Left kidney (tissue), 8 donors: ENCODE results near the gene ZNF318. TPM values are rescaled to one million over a fixed set of nuclear protein-coding genes. Genes with fewer than 3 reads are reported as not detected.
A peak's percentile ranks its signal among the peaks of the same experiment; 100 is the strongest.
"Not testable (repeated sequence)": the region's sequence is repeated elsewhere in the genome, so short reads cannot be mapped to it uniquely, and the experiment has no call there.

ENCODE experiments used
- DNase-seq: peaks from one replicate; pipeline ENCODE4 v3.0.0-alpha.2; 2013
- long read RNA-seq, 8 donors: transcript quantifications; one replicate each; lab custom pipeline, GENCODE V29; 2026
- polyA plus RNA-seq: library from polyadenylated mRNA; unstranded; fragments of 120-200 nt; gene quantifications from one replicate; pipeline ENCODE4 v1.2.1, GENCODE V29; 2013; ENCODE audit not compliant: insufficient read length

Gene ZNF318, protein sequence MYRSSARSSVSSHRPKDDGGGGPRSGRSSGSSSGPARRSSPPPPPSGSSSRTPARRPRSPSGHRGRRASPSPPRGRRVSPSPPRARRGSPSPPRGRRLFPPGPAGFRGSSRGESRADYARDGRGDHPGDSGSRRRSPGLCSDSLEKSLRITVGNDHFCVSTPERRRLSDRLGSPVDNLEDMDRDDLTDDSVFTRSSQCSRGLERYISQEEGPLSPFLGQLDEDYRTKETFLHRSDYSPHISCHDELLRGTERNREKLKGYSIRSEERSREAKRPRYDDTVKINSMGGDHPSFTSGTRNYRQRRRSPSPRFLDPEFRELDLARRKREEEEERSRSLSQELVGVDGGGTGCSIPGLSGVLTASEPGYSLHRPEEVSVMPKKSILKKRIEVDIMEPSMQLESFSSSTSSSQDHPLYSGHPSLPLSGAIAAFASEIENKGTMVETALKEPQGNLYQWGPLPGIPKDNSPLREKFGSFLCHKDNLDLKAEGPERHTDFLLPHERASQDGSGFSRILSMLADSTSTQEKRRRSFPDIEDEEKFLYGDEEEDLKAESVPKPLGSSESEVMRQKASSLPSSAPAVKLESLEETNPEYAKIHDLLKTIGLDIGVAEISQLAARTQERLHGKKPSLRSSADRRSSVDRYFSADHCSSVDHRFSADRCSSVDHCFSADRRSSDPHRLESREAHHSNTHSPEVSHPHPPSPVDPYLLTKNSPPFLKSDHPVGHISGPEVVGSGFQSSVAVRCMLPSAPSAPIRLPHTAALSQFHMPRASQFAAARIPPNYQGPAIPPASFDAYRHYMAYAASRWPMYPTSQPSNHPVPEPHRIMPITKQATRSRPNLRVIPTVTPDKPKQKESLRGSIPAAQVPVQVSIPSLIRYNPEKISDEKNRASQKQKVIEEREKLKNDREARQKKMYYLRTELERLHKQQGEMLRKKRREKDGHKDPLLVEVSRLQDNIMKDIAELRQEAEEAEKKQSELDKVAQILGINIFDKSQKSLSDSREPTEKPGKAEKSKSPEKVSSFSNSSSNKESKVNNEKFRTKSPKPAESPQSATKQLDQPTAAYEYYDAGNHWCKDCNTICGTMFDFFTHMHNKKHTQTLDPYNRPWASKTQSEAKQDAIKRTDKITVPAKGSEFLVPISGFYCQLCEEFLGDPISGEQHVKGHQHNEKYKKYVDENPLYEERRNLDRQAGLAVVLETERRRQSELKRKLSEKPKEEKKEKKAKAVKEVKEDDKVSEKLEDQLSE (N-terminal part only)
- polyA plus RNA-seq = 38.1 TPM
- long read RNA-seq, donor 1, full-length matches to known transcripts = 3 of 9 reads
- long read RNA-seq, donor 1, partial matches to known transcripts = 6 of 9 reads
- long read RNA-seq, donor 1, other reads (novel, unspliced or antisense) = 0 of 9 reads
- long read RNA-seq, donor 2, full-length matches to known transcripts = 2 of 8 reads
- long read RNA-seq, donor 2, partial matches to known transcripts = 6 of 8 reads
- long read RNA-seq, donor 2, other reads (novel, unspliced or antisense) = 0 of 8 reads
- long read RNA-seq, donor 3, full-length matches to known transcripts = 1 of 1 reads
- long read RNA-seq, donor 3, partial matches to known transcripts = 0 of 1 reads
- long read RNA-seq, donor 3, other reads (novel, unspliced or antisense) = 0 of 1 reads
- long read RNA-seq, donor 4 = 0 reads
- long read RNA-seq, donor 5, full-length matches to known transcripts = 2 of 2 reads
- long read RNA-seq, donor 5, partial matches to known transcripts = 0 of 2 reads
- long read RNA-seq, donor 5, other reads (novel, unspliced or antisense) = 0 of 2 reads
- long read RNA-seq, donor 6, full-length matches to known transcripts = 2 of 2 reads
- long read RNA-seq, donor 6, partial matches to known transcripts = 0 of 2 reads
- long read RNA-seq, donor 6, other reads (novel, unspliced or antisense) = 0 of 2 reads
- long read RNA-seq, donor 7, full-length matches to known transcripts = 2 of 15 reads
- long read RNA-seq, donor 7, partial matches to known transcripts = 13 of 15 reads
- long read RNA-seq, donor 7, other reads (novel, unspliced or antisense) = 0 of 15 reads
- long read RNA-seq, donor 8 = 0 reads

DNA sequence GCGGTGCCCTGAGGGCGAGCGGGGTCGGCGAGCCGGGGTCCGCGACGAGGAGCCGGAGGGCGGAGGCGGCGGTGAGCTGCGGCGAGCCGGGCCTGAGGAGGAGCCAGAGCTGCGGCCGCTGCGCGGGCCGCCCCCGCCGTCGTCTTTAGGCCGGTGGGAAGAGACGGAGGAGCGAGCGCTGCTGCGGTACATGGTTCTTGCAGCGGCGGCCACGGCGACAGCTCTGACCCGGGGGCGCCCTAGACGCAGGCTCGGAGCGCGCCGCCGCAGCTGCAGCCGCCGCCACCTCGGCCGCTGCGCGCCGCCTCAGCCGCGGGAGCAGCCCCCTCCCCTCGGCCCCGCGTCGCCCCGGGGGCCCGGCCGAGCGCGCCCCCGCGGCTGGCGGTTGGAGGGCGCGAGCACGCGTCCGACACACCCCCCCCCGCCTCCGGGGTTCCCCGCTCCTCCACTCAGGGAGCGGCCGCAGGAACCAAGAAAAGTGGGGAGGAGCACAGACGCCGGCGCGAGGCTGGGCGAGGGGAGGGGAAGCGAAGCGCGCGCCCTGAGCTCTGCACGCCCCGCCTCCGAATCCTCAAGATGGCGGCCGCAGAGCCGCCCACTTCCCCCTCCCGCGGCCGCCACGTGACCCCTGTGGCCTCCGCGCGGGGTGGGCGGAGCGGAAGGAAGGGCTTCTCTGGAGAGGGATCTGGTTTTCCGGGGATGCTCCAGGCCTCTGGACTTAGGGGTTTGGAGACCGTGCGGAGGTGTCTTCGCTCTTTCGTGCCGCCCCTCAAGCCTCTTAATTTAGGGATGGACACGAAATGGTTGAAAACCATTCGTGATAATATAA lies at the start of gene ZNF318:
TSS of gene ZNF318 (minus strand) at position 474 of the 829 bp plus-strand sequence. CDS start at position 192, 282 bp downstream.
- peak; percentile 97 for DNase-seq

DNA sequence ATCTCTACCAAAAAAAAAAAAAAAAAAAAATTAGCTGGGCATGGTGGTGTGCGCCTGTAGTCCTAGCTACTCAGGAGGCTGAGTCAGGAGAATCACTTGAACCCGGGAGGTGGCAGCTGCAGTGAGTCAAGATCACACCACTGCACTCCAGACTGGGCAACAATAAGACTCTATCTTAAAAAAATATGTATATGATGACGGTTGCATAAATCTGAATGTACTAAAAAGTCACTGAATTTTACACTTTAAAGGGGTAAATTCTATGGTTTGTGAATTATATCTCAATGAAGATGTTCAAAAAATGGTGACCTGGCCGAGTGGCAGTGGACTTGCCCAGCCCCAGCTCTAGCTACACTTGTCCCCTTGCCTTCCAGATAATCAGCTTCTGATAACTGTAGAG lies 47.5 kb upstream of the ZNF318 start:
- DNase-seq = no peak

DNA sequence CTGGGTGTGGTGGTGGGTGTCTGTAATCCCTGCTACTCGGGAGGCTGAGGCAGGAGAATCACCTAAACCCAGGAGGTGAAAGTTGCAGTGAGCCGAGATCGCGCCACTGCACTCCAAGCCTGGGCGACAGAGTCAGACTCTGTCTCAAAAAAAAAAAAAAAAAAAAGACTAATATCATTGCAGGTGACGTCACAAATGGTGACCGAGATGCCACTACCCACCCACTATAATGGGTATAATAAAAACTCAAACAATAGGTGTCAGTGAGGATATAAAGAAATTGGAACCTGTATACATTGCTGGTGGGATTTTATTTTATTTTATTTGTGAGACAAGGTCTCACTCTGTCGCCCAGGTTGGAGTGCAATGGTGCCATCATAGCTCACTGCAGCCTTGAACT lies 45.8 kb upstream of the ZNF318 start:
- DNase-seq = not testable (repeated sequence)

DNA sequence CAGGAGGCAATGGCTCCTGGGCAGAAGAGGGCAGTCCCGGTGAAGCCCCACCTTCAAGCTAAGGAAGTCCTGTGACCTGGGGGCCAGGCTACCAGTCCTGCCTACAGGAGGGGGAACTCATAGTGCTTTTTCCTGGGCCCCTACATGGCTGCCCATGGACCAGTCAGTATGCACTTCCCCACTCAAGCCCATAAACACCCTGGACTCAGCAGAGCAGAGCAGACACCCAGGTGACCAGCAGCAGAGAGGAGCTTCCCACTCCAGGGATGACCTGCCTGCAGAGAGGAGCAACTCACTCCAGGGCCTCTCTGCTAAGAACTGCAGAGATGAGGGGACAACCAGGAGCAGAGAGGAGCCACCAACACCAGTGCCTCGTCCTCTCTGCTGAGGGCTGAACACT lies 43.6 kb upstream of the ZNF318 start:
- DNase-seq = no peak

DNA sequence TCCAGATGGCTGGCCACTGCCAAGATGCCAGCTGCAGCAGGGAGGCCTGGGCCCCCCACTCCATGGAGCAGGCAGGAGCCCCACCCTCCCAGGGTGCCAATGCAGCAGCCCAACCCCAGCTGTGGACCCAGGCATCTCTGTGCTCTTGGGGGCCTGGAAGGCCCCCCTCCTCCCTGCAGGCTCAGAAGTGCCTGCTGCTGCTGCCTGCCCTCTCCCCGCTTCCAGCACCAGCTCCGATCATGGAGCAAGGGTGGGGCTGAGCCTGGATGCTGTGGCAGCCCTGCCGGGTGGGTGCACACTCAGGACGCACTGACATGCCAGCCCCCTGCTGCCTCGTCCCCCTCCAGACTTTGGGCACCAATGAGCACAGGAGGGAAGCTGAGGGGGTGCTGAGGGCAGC lies 43.1 kb upstream of the ZNF318 start:
- DNase-seq = no peak

DNA sequence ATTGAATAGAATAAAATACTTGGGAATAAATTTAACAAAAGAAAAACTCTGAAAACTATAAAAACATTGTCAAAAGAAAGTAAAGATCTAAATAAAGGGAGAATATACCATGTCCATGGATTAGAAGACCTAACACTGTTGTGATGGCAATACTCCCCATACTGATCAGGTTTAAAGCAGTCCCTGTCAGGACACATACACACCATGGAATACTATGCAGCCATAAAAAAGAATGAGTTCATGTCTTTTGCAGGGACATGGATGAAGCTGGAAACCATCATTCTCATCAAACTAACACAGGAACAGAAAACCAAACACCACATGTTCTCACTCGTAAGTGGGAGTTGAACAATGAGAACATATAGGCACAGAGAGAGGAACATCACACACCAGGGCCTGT lies 41.3 kb upstream of the ZNF318 start:
- not testable (repeated sequence) for DNase-seq

DNA sequence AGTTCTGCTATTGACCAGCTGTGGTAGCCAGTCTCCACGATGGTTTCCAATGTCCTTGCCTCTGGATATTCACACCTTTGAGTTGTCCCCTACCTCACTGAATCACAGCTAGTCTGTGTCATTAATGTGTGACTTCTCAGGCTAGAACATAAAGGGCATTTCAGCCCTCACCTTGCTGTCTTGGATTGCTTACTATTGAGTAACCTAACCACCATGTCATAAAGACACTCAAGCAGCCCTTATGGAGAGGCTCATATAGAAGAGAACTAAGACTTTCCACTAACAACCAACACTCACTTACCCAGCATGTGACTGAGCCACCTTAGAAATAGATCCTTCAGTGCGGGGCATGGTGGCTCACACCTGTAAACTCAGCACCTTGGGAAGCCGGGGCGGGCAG lies 38.8 kb upstream of the ZNF318 start:
- no peak for DNase-seq

DNA sequence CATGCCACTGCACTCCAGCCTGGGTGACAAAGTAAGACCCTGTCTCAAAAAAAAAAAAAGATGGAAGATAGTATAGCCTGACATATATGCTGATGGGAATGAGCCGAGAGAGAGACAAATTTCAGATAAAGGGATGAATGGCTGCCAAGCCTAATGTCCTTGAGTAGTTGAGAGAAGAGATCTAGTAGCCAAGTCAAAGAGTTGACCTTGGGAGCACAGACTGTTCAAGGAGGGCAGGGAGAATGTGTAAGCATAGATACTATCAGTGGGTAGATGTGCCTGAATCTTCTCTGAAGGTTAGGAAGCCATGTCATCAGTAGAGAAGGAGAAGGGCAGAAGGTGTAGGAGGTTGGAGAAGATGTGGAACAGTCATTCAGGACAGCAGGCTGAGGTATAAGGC lies 37.8 kb upstream of the ZNF318 start:
- DNase-seq = no peak

DNA sequence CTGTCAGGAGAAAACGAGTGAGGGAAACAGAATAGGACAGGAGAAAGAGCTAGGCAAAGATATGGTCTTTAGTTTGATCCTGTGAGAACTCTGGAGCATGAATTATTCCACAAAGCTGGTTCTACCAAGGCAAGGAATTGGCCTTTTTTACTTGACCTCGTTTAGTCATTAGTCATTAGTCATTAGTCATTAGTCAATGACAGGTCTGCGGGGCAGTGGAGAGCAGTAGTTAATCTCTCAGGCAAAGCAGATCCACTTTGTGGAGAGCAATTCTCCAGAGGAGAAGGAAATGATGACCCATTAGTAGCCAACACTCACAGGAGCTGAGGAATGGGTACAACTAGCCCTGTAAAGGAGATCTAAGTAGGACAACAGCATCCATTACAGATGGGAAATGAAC lies 35.9 kb upstream of the ZNF318 start:
- DNase-seq = no peak

DNA sequence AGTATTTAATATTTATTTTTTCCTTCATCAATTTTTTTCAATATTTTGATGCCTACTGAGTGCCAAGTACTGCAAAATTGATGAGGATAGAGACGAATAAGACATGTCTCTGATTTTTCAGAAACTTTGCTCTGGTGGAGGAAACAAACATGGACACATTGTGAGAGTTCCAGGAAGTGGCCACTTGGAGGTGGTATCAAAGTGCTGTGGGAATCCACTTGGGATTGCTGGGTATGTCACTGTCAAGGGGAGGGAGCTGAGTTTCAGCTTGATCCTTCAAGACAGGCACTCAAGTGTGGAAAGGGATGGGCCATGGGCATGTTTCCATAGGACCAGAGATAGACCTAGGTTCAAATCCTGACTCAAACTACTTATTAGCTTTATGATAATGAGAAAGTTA lies 33.4 kb upstream of the ZNF318 start:
- no peak for DNase-seq

DNA sequence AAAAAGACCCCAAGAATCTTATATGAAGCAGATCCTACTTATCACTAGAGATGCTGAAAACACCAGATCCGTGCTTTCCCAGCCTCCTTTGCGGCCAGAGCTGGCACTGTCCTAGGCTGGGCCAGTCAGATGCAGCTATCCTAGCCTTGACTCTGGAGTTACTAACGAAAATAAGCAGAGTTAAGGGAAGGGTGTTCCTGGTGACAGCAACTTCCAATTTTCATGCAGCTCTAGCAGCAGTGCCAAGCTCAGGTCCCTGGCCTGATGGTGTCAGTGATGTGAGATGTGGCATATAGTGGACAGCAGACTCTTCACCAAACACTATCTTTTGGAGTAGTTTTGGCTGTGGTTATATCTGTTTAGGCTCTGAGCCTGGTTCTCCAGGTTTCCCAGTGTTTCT lies 32.3 kb upstream of the ZNF318 start:
- no peak for DNase-seq

DNA sequence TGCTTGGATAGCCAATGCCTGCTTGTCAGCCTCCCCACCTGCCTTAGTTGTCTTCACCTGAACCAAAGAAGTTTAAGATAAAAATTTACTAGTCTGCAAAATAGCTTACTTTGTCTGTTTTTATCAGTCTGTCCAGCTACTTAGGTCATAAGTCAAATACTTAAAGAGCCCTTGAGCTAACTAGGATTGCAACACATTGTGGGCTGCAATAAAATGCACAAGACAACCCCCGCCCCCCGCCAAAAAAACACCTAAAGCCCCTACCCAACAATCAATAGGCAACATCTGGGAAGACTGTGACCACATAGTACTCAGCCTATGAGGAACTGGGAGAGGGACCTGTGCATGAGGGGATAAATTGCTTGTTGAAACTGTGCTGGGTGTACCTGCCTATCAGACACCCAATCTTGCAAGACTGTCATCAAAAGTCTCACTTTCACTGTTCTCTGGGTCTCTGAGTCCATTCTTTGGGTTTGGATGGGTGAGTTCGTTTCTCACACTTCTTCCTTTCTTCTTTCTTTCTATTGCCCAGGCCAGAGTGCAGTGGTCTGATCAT lies 30.6 kb upstream of the ZNF318 start:
- no peak for DNase-seq

DNA sequence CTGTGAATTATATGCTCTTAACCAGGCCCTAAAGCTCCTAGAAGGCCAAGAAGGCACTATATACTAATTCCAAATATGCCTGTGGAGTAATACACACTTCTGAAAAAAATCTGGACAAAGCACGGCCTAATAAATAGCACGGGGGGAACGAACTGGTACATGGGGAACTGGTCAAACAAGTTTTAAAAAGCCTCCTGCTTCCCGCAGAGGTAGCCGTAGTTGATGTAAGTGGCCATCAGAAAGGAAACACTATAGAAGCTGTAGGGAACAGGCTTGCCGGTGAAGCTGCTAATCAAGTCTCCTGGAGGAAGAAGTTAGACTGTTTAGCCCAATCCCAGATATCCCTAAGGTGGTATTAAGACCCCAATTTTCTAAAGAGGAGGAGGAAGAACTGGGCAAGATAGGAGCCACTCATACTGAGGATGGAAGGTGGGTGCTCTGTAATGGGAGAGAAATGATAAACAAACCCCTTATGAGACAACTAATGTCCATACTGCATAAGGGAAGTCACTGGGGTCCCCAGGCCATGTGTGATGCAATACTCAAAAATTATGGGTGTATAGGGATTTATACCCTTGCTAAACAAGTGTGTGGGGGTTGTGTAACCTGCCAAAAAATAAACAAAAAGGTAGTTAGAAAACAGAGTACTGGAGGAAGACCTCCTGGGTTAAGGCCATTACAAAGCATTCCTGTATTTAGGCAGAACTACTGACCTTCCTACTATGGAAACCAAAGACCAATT lies 27.1 kb upstream of the ZNF318 start:
- no peak for DNase-seq

DNA sequence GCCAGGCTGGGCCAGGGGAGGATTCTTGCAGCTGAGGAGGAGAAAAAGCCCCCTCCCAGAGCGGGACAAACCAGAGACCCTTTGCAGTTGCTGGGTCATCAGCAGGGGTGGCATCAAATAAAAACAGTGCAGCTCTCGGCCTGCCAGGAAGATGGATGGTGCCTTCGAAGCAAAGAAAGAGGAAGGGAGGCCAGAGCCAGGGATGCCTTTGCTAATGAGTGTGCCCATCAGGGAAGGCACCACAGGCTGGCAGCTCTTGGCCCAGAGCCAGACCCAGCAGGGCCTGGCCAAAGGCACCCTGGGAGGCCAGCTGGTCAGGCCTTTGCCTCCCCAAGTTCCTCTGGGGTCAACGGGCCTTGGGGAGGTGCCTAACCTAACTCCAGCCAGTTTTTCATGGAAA lies 26.3 kb upstream of the ZNF318 start:
- no peak for DNase-seq

DNA sequence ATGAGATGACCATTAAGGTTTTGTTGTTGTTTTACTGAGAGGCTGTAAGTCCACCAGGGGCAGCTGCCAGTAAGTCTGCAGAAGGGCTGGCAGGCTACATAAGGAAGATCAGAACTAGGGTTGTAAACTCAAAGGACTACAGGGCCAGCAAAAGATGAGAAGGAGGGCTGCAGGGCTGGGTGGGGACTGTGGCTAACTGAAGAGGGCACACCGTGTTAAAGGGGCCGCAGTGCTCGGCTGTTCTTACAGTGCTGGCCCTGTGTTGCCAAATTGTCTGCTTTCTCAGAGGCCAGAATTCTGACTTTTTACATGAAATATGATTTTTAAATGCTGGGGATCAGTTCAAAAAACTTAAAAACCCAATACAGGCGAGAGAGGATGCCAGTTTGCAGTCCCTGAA lies 25.5 kb upstream of the ZNF318 start:
- DNase-seq = no peak

DNA sequence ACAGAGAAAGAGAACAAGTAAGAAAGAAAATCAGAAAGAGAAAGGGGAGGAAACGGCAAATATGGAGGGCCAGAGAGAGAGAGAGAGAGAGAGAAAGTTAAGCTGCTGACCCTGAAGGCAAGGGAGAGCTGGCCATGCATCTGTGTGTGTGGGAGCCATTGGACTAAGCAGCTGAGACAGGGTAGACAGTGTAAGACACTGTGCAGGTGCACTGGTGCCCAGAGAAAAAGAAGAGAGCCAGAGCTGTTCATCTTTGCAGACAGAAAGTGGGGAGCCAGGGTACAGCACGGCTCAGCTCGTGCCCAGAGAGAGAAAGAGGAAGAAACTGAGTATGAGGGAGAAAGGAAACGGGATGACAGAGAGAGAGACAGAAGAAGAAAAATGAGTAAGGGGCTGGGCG lies 24.2 kb upstream of the ZNF318 start:
- DNase-seq = no peak

DNA sequence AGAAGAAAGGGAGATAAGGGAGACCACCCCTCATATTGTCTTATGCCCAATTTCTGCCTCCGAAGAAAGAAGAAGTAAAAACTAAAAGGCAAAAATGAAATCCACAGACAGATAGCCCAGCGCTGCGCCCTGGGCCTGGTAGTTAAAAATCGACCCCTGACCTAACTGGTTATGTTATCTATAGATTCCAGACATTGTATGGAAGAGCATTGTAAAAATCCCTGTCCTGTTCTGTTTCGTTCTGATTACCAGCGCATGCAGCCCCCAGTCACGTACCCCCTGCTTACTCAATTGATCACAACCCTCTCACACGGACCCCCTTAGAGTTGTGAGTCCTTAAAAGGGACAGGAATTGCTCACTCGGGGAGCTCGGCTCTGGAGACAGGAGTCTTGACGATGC lies 23.7 kb upstream of the ZNF318 start:
- not testable (repeated sequence) for DNase-seq

DNA sequence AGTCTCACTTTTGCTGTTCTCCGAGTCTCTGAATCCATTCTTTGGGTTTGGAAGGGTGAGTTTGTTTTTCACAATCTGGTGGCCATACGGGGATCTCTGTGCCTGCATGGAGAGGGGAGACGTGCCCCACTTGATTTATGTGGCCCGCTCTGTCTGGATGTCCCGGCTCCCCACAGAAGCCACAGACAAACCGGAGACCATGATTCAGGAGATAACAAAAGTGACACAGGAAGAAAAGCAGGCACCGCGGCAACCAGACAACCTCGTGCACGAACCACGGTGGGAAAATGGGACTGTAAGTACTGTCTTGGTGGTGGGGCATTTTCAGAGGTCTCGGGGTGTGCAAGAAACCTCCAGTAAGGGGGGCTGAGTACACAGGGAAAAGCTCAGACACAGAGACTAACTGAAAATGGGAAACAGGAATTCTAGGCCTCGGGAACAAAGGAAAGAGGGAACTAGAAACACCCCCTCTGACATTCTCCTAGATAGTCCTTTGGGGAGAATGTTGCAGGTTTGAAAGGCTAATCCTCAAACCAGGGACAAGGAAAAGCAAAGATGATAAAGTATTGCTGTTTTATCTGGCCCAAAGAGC lies 22.1 kb upstream of the ZNF318 start:
- DNase-seq = no peak
